ENCODE measurements around the gene FRRS1L.

Gene FRRS1L

GRCh38 chr9:109082091-109082620 is 84.9 kb downstream of the FRRS1L start:
- H3F3A ChIP-seq (ENCODE audit: insufficient read depth, low read length) = no peaks in the 10 kb centered on the region
- no peak overlapping the region for H3K9ac ChIP-seq (ENCODE audit: low read length)
- no peaks in the 10 kb centered on the region for H3K4me1 ChIP-seq (ENCODE audit: insufficient read depth, low read length, severe bottlenecking)
- H3K4me3 ChIP-seq (ENCODE audit: low read depth, low read length, poor library complexity, severe bottlenecking) = no peak overlapping the region
- no peaks in the 10 kb centered on the region for H3K9me3 ChIP-seq (ENCODE audit: low read length)
- no peak overlapping the region for H3K27ac ChIP-seq (ENCODE audit: low read depth, low read length, poor library complexity, severe bottlenecking)
- TF ChIP-seq, protein P1, sequence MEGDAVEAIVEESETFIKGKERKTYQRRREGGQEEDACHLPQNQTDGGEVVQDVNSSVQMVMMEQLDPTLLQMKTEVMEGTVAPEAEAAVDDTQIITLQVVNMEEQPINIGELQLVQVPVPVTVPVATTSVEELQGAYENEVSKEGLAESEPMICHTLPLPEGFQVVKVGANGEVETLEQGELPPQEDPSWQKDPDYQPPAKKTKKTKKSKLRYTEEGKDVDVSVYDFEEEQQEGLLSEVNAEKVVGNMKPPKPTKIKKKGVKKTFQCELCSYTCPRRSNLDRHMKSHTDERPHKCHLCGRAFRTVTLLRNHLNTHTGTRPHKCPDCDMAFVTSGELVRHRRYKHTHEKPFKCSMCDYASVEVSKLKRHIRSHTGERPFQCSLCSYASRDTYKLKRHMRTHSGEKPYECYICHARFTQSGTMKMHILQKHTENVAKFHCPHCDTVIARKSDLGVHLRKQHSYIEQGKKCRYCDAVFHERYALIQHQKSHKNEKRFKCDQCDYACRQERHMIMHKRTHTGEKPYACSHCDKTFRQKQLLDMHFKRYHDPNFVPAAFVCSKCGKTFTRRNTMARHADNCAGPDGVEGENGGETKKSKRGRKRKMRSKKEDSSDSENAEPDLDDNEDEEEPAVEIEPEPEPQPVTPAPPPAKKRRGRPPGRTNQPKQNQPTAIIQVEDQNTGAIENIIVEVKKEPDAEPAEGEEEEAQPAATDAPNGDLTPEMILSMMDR (IDR thresholded peaks at IDR 0.05; ENCODE audit: low read length) = no peak
- no peak overlapping the region for H2AFZ ChIP-seq (ENCODE audit: low read length)
- no peaks in the 10 kb centered on the region for H4K20me1 ChIP-seq (ENCODE audit: insufficient read depth, low read length)
- no peak overlapping the region for H3K4me2 ChIP-seq (ENCODE audit: low read length)
- H3K9me2 ChIP-seq (ENCODE audit: low read depth, low read length) = no peaks in the 10 kb centered on the region
- H3K79me2 ChIP-seq (ENCODE audit: insufficient read depth, low read length) = no peaks in the 10 kb centered on the region
- no peaks in the 10 kb centered on the region for H3K27me3 ChIP-seq (ENCODE audit: insufficient read depth, low read length)
- H3K36me3 ChIP-seq (ENCODE audit: insufficient read depth, low read length) = peaks cover 78% of the 10 kb centered on the region

Data from OCI-LY1 (cell line).